GM23248 (cell line): Measurements from ENCODE around the gene B3GALNT2. TPM values are rescaled to one million over a fixed set of nuclear protein-coding genes. Genes with fewer than 3 reads are reported as not detected.
"Not testable (repeated sequence)": the region's sequence is repeated elsewhere in the genome, so short reads cannot be mapped to it uniquely, and the experiment has no call there.

Experiments used
- DNase-seq: peaks from one replicate; pipeline ENCODE4 v3.0.0-alpha.2; 2015
- H2AFZ ChIP-seq: fragments of 200-600 bp; sonication (generic); 2 replicates; pipeline ENCODE4 v1.6.1; 2016; ENCODE audit warnings: antibody characterized with exemption
- H3F3A ChIP-seq: fragments of 200-600 bp; sonication (generic); 2 replicates; pipeline ENCODE4 v1.6.1; 2016; ENCODE audit warnings: mild to moderate bottlenecking, antibody characterized with exemption, mixed run types; ENCODE audit not compliant: insufficient read depth
- H3K27ac ChIP-seq: fragments of 200-600 bp; sonication (generic); 2 replicates; pipeline ENCODE4 v1.5.1; 2016; ENCODE audit warnings: mild to moderate bottlenecking
- H3K27me3 ChIP-seq: fragments of 200-600 bp; sonication (generic); replicated peaks from 2 replicates; pipeline ENCODE4 v1.6.1; 2016; ENCODE audit warnings: mild to moderate bottlenecking; ENCODE audit not compliant: insufficient read depth
- H3K36me3 ChIP-seq: fragments of 200-600 bp; sonication (generic); 2 replicates; pipeline ENCODE4 v1.6.1; 2016; ENCODE audit warnings: low read depth, mild to moderate bottlenecking
- H3K4me1 ChIP-seq: fragments of 200-600 bp; sonication (generic); 2 replicates; pipeline ENCODE4 v1.6.1; 2016; ENCODE audit warnings: mild to moderate bottlenecking; ENCODE audit not compliant: insufficient read depth
- H3K4me2 ChIP-seq: fragments of 200-600 bp; sonication (generic); one replicate; pipeline ENCODE4 v1.6.1; 2016; ENCODE audit warnings: mild to moderate bottlenecking; ENCODE audit not compliant: unreplicated experiment
- H3K4me3 ChIP-seq: fragments of 200-600 bp; sonication (generic); 2 replicates; pipeline ENCODE4 v1.5.1; 2016; ENCODE audit warnings: mild to moderate bottlenecking
- H3K79me2 ChIP-seq: fragments of 200-600 bp; sonication (generic); 2 replicates; pipeline ENCODE4 v1.6.1; 2016; ENCODE audit warnings: mild to moderate bottlenecking; ENCODE audit not compliant: insufficient read depth
- H3K9ac ChIP-seq: fragments of 200-600 bp; sonication (generic); 2 replicates; pipeline ENCODE4 v1.6.1; 2016; ENCODE audit warnings: mild to moderate bottlenecking
- H3K9me2 ChIP-seq: fragments of 200-600 bp; sonication (generic); 2 replicates; pipeline ENCODE4 v1.6.1; 2016; ENCODE audit warnings: mixed run types, mild to moderate bottlenecking, moderate library complexity; ENCODE audit not compliant: insufficient read depth
- H3K9me3 ChIP-seq: fragments of 200-600 bp; sonication (generic); one replicate; pipeline ENCODE4 v1.6.1; 2017; ENCODE audit warnings: low read depth
- H4K20me1 ChIP-seq: fragments of 200-600 bp; sonication (generic); 2 replicates; pipeline ENCODE4 v1.6.0; 2016; ENCODE audit not compliant: insufficient read depth
- EZH2 ChIP-seq: fragments of 200-600 bp; sonication (generic); IDR thresholded peaks from 2 replicates; pipeline ENCODE4 v1.6.1; 2018; ENCODE audit warnings: antibody characterized with exemption, mild to moderate bottlenecking; ENCODE audit not compliant: insufficient read depth, poor library complexity, severe bottlenecking
- EZH2phosphoT487 ChIP-seq: fragments of 200-600 bp; sonication (generic); IDR thresholded peaks from 2 replicates; pipeline ENCODE4 v1.6.1; 2018; ENCODE audit warnings: antibody characterized with exemption, moderate library complexity, mild to moderate bottlenecking, low read depth; ENCODE audit not compliant: insufficient read depth
- WGBS, 2 experiments: methylation state at CpG; one replicate each; pipeline ENCODE4 v1.1.6; 2015 to 2017; ENCODE audit warnings: low lambda C conversion rate in 2 of 2, low coverage in 1 of 2; ENCODE audit errors: missing lambda C conversion rate in 2 of 2; 5-methylcytosine and 5-hydroxymethylcytosine counted together
- in situ Hi-C: fragments of 300-500 bp; cut with MboI; formaldehyde crosslinking; loops from 2 replicates; pipeline ENCODE4 v1.15.0; 2020
- polyA plus RNA-seq: library from polyadenylated mRNA; unstranded; fragments of >200 nt; fragmentation: Nextera tagmentation; extraction: Ambion mirVana; gene quantifications from 2 replicates; pipeline ENCODE4 v1.2.1, GENCODE V29; 2016
- total RNA-seq: library from RNA; depleted of rRNA; stranded (reverse); fragments of >200 nt; shearing (Covaris generic); gene quantifications from 2 replicates; pipeline ENCODE4 v1.2.3, GENCODE V29; 2014

The B3GALNT2 gene
- total and polyA plus RNA-seq, 2 experiments from 2014 or later: 13.3 to 28.1 TPM

DNA sequence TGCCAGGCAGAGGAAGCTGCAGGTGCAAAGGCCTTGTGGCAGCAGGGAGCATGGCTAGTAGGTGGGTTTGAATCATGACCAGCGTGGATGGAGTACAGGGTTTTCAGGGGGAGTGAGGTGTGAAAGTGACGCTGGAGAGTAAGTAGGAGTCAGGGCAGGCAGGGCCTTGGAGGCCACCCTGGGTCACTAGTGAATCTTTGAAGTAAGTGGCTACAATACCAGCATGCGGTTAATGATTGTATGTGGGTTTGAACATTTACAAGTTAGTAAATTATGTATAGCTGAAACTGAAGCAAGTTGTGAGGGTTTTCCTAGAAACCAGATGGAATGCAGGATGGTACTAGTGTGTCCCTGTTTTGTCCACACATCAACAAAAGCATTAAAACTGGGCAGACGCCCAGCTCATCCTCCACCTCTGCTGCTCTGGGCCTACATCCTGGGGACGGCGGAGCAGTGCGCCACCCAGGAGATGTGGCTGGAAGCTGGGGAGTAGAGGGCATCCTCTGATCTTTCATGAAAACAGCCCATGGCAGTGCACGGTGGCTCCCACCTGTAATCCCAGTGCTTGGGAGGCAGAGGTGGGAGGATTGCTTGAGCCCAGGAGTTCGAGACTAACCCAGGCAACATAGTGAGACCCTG, 41.2 kb upstream of the B3GALNT2 start:
- no peaks in the 10 kb centered on the region for H4K20me1 ChIP-seq
- whole genome bisulfite sequencing, 2 experiments: 68 to 76% methylated on average over 9 of the region's 9 CpGs
- TF ChIP-seq EZH2 (no peak), EZH2phosphoT487 (no peak)
- H3K4me1 ChIP-seq: no peaks in the 10 kb centered on the region
- no peaks in the 10 kb centered on the region for H3K9me3 ChIP-seq
- H3K9me2 ChIP-seq: no peaks in the 10 kb centered on the region
- no peak overlapping the region for H3K4me2 ChIP-seq
- no peaks in the 10 kb centered on the region for H3K36me3 ChIP-seq
- no peak overlapping the region for H3K9ac ChIP-seq
- H3K27me3 ChIP-seq: 0 out of 2 replicates have a peak, but pooled peaks cover 7% of the 10 kb centered on the region
- no peaks in the 10 kb centered on the region for H3F3A ChIP-seq
- H3K4me3 ChIP-seq: no peak overlapping the region
- no peaks in the 10 kb centered on the region for H3K79me2 ChIP-seq
- no peak overlapping the region for H2AFZ ChIP-seq
- no peak overlapping the region for H3K27ac ChIP-seq
- DNase-seq: no peak
- in situ Hi-C loops: no loop called here

DNA sequence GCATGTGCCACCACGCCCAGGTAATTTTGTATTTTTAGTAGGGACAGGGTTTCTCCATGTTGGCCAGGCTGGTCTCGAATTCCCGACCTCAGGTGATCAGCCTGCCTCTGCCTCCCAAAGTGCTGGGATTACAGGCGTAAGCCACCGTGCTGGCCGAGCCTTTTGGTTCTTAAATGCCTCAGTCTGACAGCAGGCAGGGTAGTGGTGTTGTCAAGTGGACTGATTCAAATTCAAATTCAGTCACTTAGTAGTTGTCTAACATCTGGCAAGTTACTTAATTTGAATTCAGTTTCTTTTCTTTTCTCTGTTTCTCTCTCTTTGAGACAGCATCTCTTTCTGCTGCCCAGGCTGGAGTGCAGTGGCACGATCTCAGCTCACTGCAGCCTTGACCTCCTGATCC, 38.6 kb upstream of the B3GALNT2 start:
- H3K4me3 ChIP-seq, H2AFZ ChIP-seq, H3K36me3 ChIP-seq, H3K9ac ChIP-seq, H4K20me1 ChIP-seq, H3K4me2 ChIP-seq, H3K27me3 ChIP-seq, H3K27ac ChIP-seq, DNase-seq, H3K79me2 ChIP-seq, H3K9me2 ChIP-seq, H3K9me3 ChIP-seq, H3F3A ChIP-seq, in situ Hi-C loops, H3K4me1 ChIP-seq: not testable (repeated sequence)
- 54 to 60% methylated on average over 7 of the region's 7 CpGs for WGBS, 2 experiments

DNA sequence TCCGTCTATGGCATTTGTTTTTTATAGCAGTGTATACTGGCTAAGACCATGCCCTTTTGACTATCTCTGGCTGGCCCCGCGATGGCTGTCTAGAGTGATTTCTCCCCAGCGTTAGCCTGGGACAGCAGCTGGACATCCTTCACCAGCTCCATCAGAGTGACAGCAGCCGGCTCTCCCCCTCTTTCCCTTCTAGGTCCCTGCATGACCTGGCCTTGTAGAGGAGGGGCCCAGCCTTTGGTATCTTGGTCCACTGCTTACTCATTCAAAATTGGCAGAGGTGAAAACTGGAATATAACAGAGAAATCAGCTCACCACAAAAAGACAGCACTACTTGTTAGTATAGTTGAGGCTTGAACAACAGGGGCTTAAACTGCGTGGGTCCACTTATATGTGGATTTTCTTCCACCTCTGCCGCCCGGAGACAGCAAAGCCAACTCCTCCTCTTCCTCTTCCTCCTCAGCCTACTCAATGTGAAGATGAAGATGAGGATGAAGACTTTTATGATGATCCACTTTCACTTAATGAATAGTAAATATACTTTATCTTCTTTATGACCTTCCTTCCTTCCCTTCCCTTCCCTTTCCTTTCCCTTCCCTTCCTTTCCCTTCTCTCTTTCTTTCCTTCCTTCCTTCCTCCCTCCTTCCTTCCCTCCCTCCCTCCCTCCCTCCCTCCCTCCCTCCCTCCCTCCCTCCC, 29.4 kb upstream of the B3GALNT2 start:
- H3F3A ChIP-seq: 0 out of 2 replicates have a peak, but pooled peaks cover 10% of the 10 kb centered on the region
- DNase-seq: peak; percentile 27
- H3K9me2 ChIP-seq: no peaks in the 10 kb centered on the region
- H3K4me3 ChIP-seq: no peak overlapping the region
- H4K20me1 ChIP-seq: no peaks in the 10 kb centered on the region
- H3K27ac ChIP-seq: no peak overlapping the region
- H3K9me3 ChIP-seq: no peaks in the 10 kb centered on the region
- H3K4me2 ChIP-seq: no peak overlapping the region
- in situ Hi-C loops: no loop called here
- no peaks in the 10 kb centered on the region for H3K79me2 ChIP-seq
- no peaks in the 10 kb centered on the region for H3K36me3 ChIP-seq
- H3K4me1 ChIP-seq: peaks cover 14% of the 10 kb centered on the region
- H2AFZ ChIP-seq: no peak overlapping the region
- H3K27me3 ChIP-seq: no peaks in the 10 kb centered on the region
- WGBS, 2 experiments: 84 to 87% methylated on average over 8 of the region's 8 CpGs
- no peak overlapping the region for H3K9ac ChIP-seq
- TF ChIP-seq EZH2phosphoT487 (no peak), EZH2 (no peak)

DNA sequence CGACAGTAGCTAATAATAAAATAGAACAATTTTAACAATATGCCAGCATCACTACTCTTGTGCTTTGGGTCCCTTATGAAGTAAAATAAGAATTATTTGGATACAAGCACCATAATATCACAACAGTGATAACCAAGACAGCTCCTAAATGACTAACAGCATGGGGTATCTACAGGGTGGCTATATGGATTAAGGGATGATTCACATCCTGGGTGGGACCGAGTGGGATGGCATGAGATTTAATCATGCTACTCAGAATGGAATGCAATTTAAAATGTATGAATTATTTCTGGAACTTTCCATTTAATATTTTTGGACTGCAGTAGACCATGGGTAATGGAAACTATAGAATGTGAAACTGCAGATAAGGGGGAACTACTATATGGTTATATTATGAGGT, 28.1 kb upstream of the B3GALNT2 start:
- H3K9ac ChIP-seq: no peak overlapping the region
- H2AFZ ChIP-seq: peak overlapping the region; percentile 49; the same call in 1 of the 2 replicates
- no peaks in the 10 kb centered on the region for H3K27me3 ChIP-seq
- no peak overlapping the region for H3K4me3 ChIP-seq
- 50 to 55% methylated on average over 2 of the region's 2 CpGs for WGBS, 2 experiments
- peaks cover 14% of the 10 kb centered on the region for H3K4me1 ChIP-seq
- no peaks in the 10 kb centered on the region for H3K9me3 ChIP-seq
- H3K27ac ChIP-seq: peak overlapping the region; percentile 42
- peak overlapping the region; percentile 2 for H3K4me2 ChIP-seq
- no peaks in the 10 kb centered on the region for H3K36me3 ChIP-seq
- TF ChIP-seq EZH2phosphoT487 (no peak), EZH2 (no peak)
- DNase-seq: peak; percentile 67
- no peaks in the 10 kb centered on the region for H3K79me2 ChIP-seq
- no peaks in the 10 kb centered on the region for H4K20me1 ChIP-seq
- H3K9me2 ChIP-seq: no peaks in the 10 kb centered on the region
- in situ Hi-C loops: no loop called here
- 0 out of 2 replicates have a peak, but pooled peaks cover 10% of the 10 kb centered on the region for H3F3A ChIP-seq
